A673 (cell line): ENCODE data around the gene SLC4A4. TPM values are rescaled to one million over a fixed set of nuclear protein-coding genes. Genes with fewer than 3 reads are reported as not detected.

Source experiments
- BruUV-seq: library from RNA; stranded (reverse); fragments of 400-500 nt; replicated peaks from 2 replicates; lab custom pipeline; 2021; lab: Mats Ljungman, UMichigan
- CTCF ChIA-PET: fragments of 300-600 bp; sonication (Branson Sonifier 250); formaldehyde crosslinking; loops from one replicate; lab custom pipeline; 2022; ENCODE audit warnings: antibody characterized with exemption; lab: Charles Lee
- POLR2A ChIA-PET: fragments of 300-600 bp; sonication (Branson Sonifier 250); formaldehyde crosslinking; loops from one replicate; lab custom pipeline; 2022; ENCODE audit warnings: antibody characterized with exemption; ENCODE audit not compliant: low non-redundant PET; lab: Charles Lee
- DNase-seq: peaks from one replicate; pipeline ENCODE4 v3.0.0-alpha.2; 2015; ENCODE audit warnings: low spot score
- H3K27ac ChIP-seq: fragments of 200-600 bp; sonication (generic); 2 replicates; pipeline ENCODE4 v1.5.1; 2016; ENCODE audit warnings: mixed run types, low read depth, mild to moderate bottlenecking, mixed read lengths, antibody characterized with exemption, low read length; ENCODE audit not compliant: poor library complexity, severe bottlenecking
- H3K27me3 ChIP-seq: fragments of 200-600 bp; sonication (generic); replicated peaks from 2 replicates; pipeline ENCODE4 v1.6.1; 2017; ENCODE audit warnings: mixed run types, low read depth, mild to moderate bottlenecking, mixed read lengths, antibody characterized with exemption, low read length; ENCODE audit not compliant: insufficient read depth, poor library complexity
- H3K36me3 ChIP-seq: fragments of 200-600 bp; sonication (generic); 2 replicates; pipeline ENCODE4 v1.6.1; 2016; ENCODE audit warnings: mixed run types, mild to moderate bottlenecking, mixed read lengths, antibody characterized with exemption, low read length; ENCODE audit not compliant: insufficient read depth, poor library complexity, severe bottlenecking
- H3K4me1 ChIP-seq: fragments of 200-600 bp; sonication (generic); 2 replicates; pipeline ENCODE4 v1.6.1; 2017; ENCODE audit warnings: mixed run types, mild to moderate bottlenecking, mixed read lengths, antibody characterized with exemption, low read length; ENCODE audit not compliant: insufficient read depth, poor library complexity, severe bottlenecking
- H3K4me3 ChIP-seq: fragments of 200-600 bp; sonication (generic); 2 replicates; pipeline ENCODE4 v1.5.1; 2016; ENCODE audit warnings: low read depth, mixed run types, mild to moderate bottlenecking, mixed read lengths, low read length; ENCODE audit not compliant: poor library complexity, severe bottlenecking
- H3K9me3 ChIP-seq: fragments of 200-600 bp; sonication (generic); 2 replicates; pipeline ENCODE4 v1.6.1; 2016; ENCODE audit warnings: mixed run types, low read depth, mild to moderate bottlenecking, mixed read lengths, antibody characterized with exemption, low read length; ENCODE audit not compliant: poor library complexity, severe bottlenecking
- EZH2 ChIP-seq: fragments of 200-600 bp; sonication (generic); IDR thresholded peaks from 2 replicates; pipeline ENCODE4 v1.6.1; 2017; ENCODE audit warnings: borderline replicate concordance, low read depth, mild to moderate bottlenecking, mixed read lengths, antibody characterized with exemption, low read length; ENCODE audit not compliant: poor library complexity, severe bottlenecking
- intact Hi-C: fragments of 100-400 bp; cut with micrococcal nuclease; formaldehyde crosslinking; loops from one replicate; pipeline ENCODE4 v1.10.0; 2022; ENCODE audit not compliant: unreplicated experiment
- total RNA-seq: library from RNA; stranded (reverse); gene quantifications from 2 replicates; pipeline ENCODE4 v1.2.3, GENCODE V29; 2021
- TF ChIP-seq, protein P1 (sequence below): fragments of 300-800, 200-600 bp; sonication (generic); conservative IDR thresholded peaks from 2 replicates; pipeline ENCODE4 v1.5.1; 2017; ENCODE audit warnings: low read depth, mild to moderate bottlenecking, antibody characterized with exemption, low read length, moderate library complexity, mixed read lengths

Gene SLC4A4
- total RNA-seq, 1 experiment from 2014 or later, result 1.2 TPM

DNA sequence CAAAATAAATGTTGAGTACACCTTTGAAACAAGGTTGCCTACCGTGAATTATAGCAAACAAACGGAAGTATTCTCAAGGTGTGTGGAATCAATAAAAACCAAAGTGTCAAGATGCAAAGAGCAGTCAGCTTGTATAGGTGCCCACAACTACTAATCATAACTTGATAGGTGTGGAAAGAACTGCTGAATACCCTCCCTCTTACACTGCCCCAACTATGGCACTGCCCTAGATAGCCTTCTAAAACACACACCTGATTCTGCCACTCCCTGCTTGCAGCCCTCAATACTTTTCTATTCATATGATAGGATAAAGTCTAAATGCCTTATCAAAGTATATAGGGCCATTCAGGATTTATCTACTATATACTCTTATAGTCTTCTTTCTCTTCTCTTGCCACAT lies 31.1 kb upstream of the SLC4A4 start:
- Histone ChIP-seq H3K36me3 (no peaks in the 10 kb centered on the region), H3K9me3 (no peaks in the 10 kb centered on the region), H3K4me1 (no peaks in the 10 kb centered on the region), H3K4me3 (no peak overlapping the region), H3K27ac (no peak overlapping the region), H3K27me3 (no peaks in the 10 kb centered on the region)
- ChIA-PET POLR2A (no interaction called here), CTCF (no interaction called here)
- no TSS peak for BruUV-seq
- TF ChIP-seq, protein P1, sequence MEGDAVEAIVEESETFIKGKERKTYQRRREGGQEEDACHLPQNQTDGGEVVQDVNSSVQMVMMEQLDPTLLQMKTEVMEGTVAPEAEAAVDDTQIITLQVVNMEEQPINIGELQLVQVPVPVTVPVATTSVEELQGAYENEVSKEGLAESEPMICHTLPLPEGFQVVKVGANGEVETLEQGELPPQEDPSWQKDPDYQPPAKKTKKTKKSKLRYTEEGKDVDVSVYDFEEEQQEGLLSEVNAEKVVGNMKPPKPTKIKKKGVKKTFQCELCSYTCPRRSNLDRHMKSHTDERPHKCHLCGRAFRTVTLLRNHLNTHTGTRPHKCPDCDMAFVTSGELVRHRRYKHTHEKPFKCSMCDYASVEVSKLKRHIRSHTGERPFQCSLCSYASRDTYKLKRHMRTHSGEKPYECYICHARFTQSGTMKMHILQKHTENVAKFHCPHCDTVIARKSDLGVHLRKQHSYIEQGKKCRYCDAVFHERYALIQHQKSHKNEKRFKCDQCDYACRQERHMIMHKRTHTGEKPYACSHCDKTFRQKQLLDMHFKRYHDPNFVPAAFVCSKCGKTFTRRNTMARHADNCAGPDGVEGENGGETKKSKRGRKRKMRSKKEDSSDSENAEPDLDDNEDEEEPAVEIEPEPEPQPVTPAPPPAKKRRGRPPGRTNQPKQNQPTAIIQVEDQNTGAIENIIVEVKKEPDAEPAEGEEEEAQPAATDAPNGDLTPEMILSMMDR, result no peak
- no peak for TF ChIP-seq EZH2
- intact Hi-C loops, result no loop called here
- no peak for DNase-seq

DNA sequence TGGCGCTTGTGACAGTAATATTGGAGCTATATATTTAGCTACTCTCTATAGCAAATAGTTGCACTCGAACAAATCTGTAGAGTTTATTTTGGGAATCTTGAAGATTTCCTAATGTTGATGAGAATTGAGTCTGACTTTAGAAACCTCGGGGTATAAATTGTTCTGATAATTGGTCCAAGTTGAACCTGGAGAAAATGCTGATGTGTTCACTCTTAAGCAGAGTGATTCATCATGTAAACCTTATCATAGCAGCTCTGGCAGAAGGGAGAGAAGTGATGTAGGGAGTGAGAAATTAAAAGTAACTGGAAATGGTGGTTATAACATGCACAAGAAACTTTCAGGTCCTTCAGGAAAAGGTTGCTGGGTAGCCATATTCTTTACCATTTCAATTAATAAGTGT lies 16.4 kb upstream of the SLC4A4 start:
- TF ChIP-seq EZH2, result no peak
- TF ChIP-seq, protein P1, result no peak
- no peak for DNase-seq
- POLR2A ChIA-PET, result no interaction called here
- Histone ChIP-seq H3K9me3 (no peaks in the 10 kb centered on the region), H3K4me3 (no peak overlapping the region), H3K4me1 (no peaks in the 10 kb centered on the region), H3K36me3 (no peaks in the 10 kb centered on the region), H3K27ac (no peak overlapping the region), H3K27me3 (no peaks in the 10 kb centered on the region)
- intact Hi-C loops, result no loop called here
- CTCF ChIA-PET, result no interaction called here
- no TSS peak for BruUV-seq

DNA sequence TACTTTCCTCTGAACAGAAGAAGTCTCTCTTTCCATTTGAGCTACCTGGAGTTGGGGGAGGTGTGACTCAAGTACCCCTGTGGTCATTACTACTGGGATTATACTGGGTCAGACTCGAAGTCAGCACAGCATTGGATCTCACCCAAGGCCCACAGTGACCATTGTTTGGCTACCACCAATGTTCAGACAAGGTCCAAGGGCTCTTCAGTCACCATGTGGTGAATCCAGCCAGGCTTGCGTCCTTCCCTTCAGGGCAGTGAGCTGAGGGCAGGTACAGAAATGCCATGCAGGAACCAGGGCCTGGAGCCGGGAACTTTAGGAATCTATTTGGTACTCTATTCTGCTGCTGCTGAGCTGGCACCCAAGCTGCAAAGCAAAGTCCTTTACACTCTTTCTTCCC lies 5.5 kb upstream of the SLC4A4 start:
- DNase-seq, result no peak
- ChIA-PET POLR2A (no interaction called here), CTCF (no interaction called here)
- no TSS peak for BruUV-seq
- intact Hi-C loops, result no loop called here
- no peak for TF ChIP-seq EZH2
- TF ChIP-seq, protein P1, result no peak
- Histone ChIP-seq H3K36me3 (no peaks in the 10 kb centered on the region), H3K4me1 (no peaks in the 10 kb centered on the region), H3K4me3 (no peak overlapping the region), H3K9me3 (no peaks in the 10 kb centered on the region), H3K27ac (no peak overlapping the region), H3K27me3 (no peaks in the 10 kb centered on the region)
